WTC11 (cell line): ENCODE results near the gene STXBP1. TPM values are rescaled to one million over a fixed set of nuclear protein-coding genes. Genes with fewer than 3 reads are reported as not detected.

ENCODE experiments used
- ATAC-seq: fragments of 200-7000 bp; cut with Tn5 transposase; 2 replicates; pipeline ENCODE4 v1.10.0; 2021; ENCODE audit warnings: mild to moderate bottlenecking, moderate library complexity
- CTCF ChIA-PET: fragments of 300-600 bp; sonication (Branson Sonifier 250); formaldehyde crosslinking; loops from one replicate; lab custom pipeline; 2021; ENCODE audit warnings: antibody characterized with exemption; lab: Charles Lee
- POLR2A ChIA-PET: fragments of 350-600 bp; sonication (Branson Sonifier 250); formaldehyde crosslinking; loops from one replicate; lab custom pipeline; 2021; ENCODE audit warnings: antibody characterized with exemption; lab: Charles Lee
- DNase-seq: peaks from one replicate; pipeline ENCODE4 v3.0.0; 2021; ENCODE audit warnings: low spot score
- H3K27ac Mint-ChIP-seq: 2 replicates; pipeline ENCODE4 v1.8.0; 2021; ENCODE audit warnings: mixed read lengths
- H3K27me3 Mint-ChIP-seq: 2 replicates; pipeline ENCODE4 v1.8.0; 2021; ENCODE audit warnings: low read depth, mild to moderate bottlenecking, moderate library complexity, mixed read lengths
- H3K36me3 Mint-ChIP-seq: 2 replicates; pipeline ENCODE4 v1.8.0; 2021; ENCODE audit warnings: mixed read lengths
- H3K4me1 Mint-ChIP-seq: 2 replicates; pipeline ENCODE4 v1.8.0; 2022; ENCODE audit warnings: mixed read lengths
- H3K4me3 Mint-ChIP-seq: 2 replicates; pipeline ENCODE4 v1.8.0; 2021; ENCODE audit warnings: mild to moderate bottlenecking, moderate library complexity, mixed read lengths
- H3K9me3 Mint-ChIP-seq: 2 replicates; pipeline ENCODE4 v1.8.0; 2021; ENCODE audit warnings: mixed read lengths
- CDX4 ChIP-seq: fragments of 250-450 bp; sonication (Bioruptor Pico); IDR thresholded peaks from 2 replicates; pipeline ENCODE4 v1.9.0; 2021; ENCODE audit warnings: moderate library complexity, mild to moderate bottlenecking, inconsistent platforms, borderline replicate concordance
- CTCF ChIP-seq: fragments of 200-600 bp; IDR thresholded peaks from 2 replicates; pipeline ENCODE4 v1.8.0; 2022; ENCODE audit warnings: antibody characterized with exemption
- FOXJ3 ChIP-seq: sonication (generic); formaldehyde crosslinking; IDR thresholded peaks from 2 replicates; pipeline ENCODE4 v1.9.0; 2021; ENCODE audit warnings: missing genetic modification reagents, mild to moderate bottlenecking, borderline replicate concordance
- HMGA2 ChIP-seq: fragments of 250-450 bp; sonication (Bioruptor Pico); IDR thresholded peaks from 2 replicates; pipeline ENCODE4 v1.4.0; 2021; ENCODE audit warnings: mild to moderate bottlenecking, moderate library complexity
- HMGXB4 ChIP-seq: sonication (generic); formaldehyde crosslinking; IDR thresholded peaks from 2 replicates; pipeline ENCODE4 v1.8.1; 2023; ENCODE audit warnings: mild to moderate bottlenecking, moderate library complexity, missing genetic modification reagents
- MLX ChIP-seq: sonication (generic); formaldehyde crosslinking; IDR thresholded peaks from 2 replicates; pipeline ENCODE4 v1.8.1; 2023; ENCODE audit warnings: mild to moderate bottlenecking, missing genetic modification reagents, moderate library complexity
- MXD4 ChIP-seq: fragments of 250-450 bp; sonication (Bioruptor Pico); IDR thresholded peaks from 2 replicates; pipeline ENCODE4 v1.8.0; 2021; ENCODE audit warnings: mild to moderate bottlenecking, moderate library complexity, borderline replicate concordance
- NFE2L1 ChIP-seq: sonication (generic); formaldehyde crosslinking; IDR thresholded peaks from 2 replicates; pipeline ENCODE4 v1.8.1; 2023; ENCODE audit warnings: missing genetic modification reagents
- RORB ChIP-seq: fragments of 250-450 bp; sonication (Bioruptor Pico); IDR thresholded peaks from 2 replicates; pipeline ENCODE4 v1.9.0; 2021; ENCODE audit warnings: mild to moderate bottlenecking
- SMAD4 ChIP-seq: sonication (generic); formaldehyde crosslinking; IDR thresholded peaks from 2 replicates; pipeline ENCODE4 v1.8.0; 2022; ENCODE audit warnings: mild to moderate bottlenecking, missing genetic modification reagents
- TCF7 ChIP-seq: sonication (generic); formaldehyde crosslinking; IDR thresholded peaks from 2 replicates; pipeline ENCODE4 v1.8.0; 2022; ENCODE audit warnings: mild to moderate bottlenecking, low read depth, missing genetic modification reagents, moderate library complexity
- TEAD4 ChIP-seq: sonication (generic); formaldehyde crosslinking; IDR thresholded peaks from 2 replicates; pipeline ENCODE4 v1.8.0; 2022; ENCODE audit warnings: mild to moderate bottlenecking, missing genetic modification reagents
- ZBTB21 ChIP-seq: sonication (generic); formaldehyde crosslinking; IDR thresholded peaks from 2 replicates; pipeline ENCODE4 v1.8.1; 2023; ENCODE audit warnings: mild to moderate bottlenecking, missing genetic modification reagents, borderline replicate concordance
- ZBTB43 ChIP-seq: sonication (generic); formaldehyde crosslinking; IDR thresholded peaks from 2 replicates; pipeline ENCODE4 v1.8.1; 2023; ENCODE audit warnings: mild to moderate bottlenecking, missing genetic modification reagents
- ZNF219 ChIP-seq: sonication (generic); formaldehyde crosslinking; IDR thresholded peaks from 2 replicates; pipeline ENCODE4 v1.8.0; 2023; ENCODE audit warnings: missing genetic modification reagents, mild to moderate bottlenecking, borderline replicate concordance
- ZSCAN18 ChIP-seq: fragments of 250-450 bp; sonication (Bioruptor Pico); IDR thresholded peaks from 2 replicates; pipeline ENCODE4 v2.1.2; 2022; ENCODE audit warnings: mild to moderate bottlenecking, moderate library complexity
- total RNA-seq: library from RNA; stranded (reverse); gene quantifications from 3 replicates; pipeline ENCODE4 v1.2.3, GENCODE V29; 2021

STXBP1 gene
- total RNA-seq, 1 experiment from 2014 or later = 37.1 TPM

- TF ChIP-seq TCF7 (no peak), ZBTB21 (CRISPR knock-in tag) (no peak), HMGA2 (CRISPR knock-in tag) (no peak), CDX4 (CRISPR knock-in tag) (no peak), SMAD4 (CRISPR knock-in tag) (no peak), TEAD4 (CRISPR knock-in tag) (no peak), ZSCAN18 (CRISPR knock-in tag) (no peak), ZBTB43 (CRISPR knock-in tag) (no peak), RORB (CRISPR knock-in tag) (no peak), MLX (CRISPR knock-in tag) (no peak), NFE2L1 (no peak), MXD4 (no peak), CTCF (no peak), ZNF219 (CRISPR knock-in tag) (no peak)
These were observed 91.3 kb downstream of the STXBP1 start (continued) for GRCh38 chr9:127703289-127703946.

- H3K27ac Mint-ChIP-seq = no peak overlapping the region
- no peak for TF ChIP-seq FOXJ3 (CRISPR knock-in tag)
- TF ChIP-seq HMGXB4 (CRISPR knock-in tag) = no peak
- TF ChIP-seq, all 79 proteins: peak for 0
- ChIA-PET POLR2A (interaction anchor here (1.4 kb wide), 1 partner anchor 29 kb away, joined by 3 read pairs; no protein-coding TSS in a partner anchor), CTCF (interaction anchor here (0.8 to 5.8 kb wide), 8 partner anchors 10 to 202 kb away, joined by 3 to 56 read pairs (median 4); partner anchors contain the start of genes PTRH1, TOR2A and TTC16)
- DNase-seq (no peak), ATAC-seq (no peak)
- no peaks in the 10 kb centered on the region for H3K27me3 Mint-ChIP-seq
- H3K4me3 Mint-ChIP-seq = no peak overlapping the region
- peaks cover 12% of the 10 kb centered on the region for H3K4me1 Mint-ChIP-seq
- no peaks in the 10 kb centered on the region for H3K36me3 Mint-ChIP-seq
- peaks cover 3% of the 10 kb centered on the region for H3K9me3 Mint-ChIP-seq
These were observed 93.7 kb downstream of the STXBP1 start for GRCh38 chr9:127705577-127706379.
